Placental epithelial cell (primary cell): ENCODE results near the gene PCDHB8. TPM values are rescaled to one million over a fixed set of nuclear protein-coding genes. Genes with fewer than 3 reads are reported as not detected.

Source experiments
- total RNA-seq: library from RNA; depleted of rRNA; stranded (reverse); fragments of >200 nt; gene quantifications from 2 replicates; pipeline ENCODE4 v1.2.3, GENCODE V29; 2012

The PCDHB8 gene
- under 0.01 TPM in 1 of 2 replicates, not detected in the other for total RNA-seq

DNA sequence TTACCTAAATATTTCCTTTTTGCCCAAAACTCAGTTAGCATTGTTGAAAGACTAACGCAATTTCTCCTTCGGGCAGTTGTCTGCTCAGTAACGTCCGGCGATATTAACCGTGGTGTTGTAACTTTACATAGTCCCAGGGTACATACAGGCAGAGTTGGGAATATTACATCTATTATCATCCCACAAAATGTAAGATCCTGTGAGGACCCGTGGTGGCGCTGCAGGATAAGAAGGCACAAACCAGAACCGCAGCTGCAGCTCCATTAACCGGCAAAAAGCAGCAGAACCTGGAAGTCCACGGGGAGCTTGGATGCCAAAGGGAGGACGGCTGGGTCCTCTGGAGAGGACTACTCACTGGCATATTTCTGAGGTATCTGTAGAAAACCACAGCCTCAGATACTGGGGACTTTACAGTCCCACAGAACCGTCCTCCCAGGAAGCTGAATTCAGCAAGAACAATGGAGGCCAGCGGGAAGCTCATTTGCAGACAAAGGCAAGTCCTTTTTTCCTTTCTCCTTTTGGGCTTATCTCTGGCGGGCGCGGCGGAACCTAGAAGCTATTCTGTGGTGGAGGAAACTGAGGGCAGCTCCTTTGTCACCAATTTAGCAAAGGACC, at the start of gene PCDHB8:
Gene PCDHB8, plus strand, starts transcription at position 214 of the 615 bp plus-strand sequence. Its CDS starts 245 bp downstream, at position 459.

DNA sequence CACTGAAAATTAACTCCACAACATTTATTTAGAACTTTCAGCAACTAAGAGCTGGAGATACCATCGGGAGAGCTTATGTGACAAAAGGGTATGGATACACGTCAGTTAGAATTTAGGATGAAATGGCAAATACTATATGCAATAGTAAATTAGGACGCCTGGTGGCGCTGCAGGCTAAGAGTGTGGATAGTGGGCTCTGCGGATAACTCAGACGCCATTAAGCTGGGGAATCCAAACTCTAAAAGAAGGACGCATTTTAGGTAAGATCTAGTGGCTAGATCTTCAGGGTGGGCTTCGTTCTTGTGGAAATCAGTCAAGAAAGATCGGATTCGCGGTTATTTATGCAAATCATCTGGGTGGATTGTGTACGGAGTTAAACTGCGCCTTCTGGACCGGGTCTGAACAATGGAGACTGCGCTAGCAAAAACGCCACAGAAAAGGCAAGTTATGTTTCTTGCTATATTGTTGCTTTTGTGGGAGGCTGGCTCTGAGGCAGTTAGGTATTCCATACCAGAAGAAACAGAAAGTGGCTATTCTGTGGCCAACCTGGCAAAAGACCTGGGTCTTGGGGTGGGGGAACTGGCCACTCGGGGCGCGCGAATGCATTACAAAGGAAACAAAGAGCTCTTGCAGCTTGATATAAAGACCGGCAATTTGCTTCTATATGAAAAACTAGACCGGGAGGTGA, 42.4 kb upstream of the PCDHB8 start, which contains the start of gene PCDHB5:
Gene PCDHB5, plus strand, starts transcription at position 177 of the 688 bp plus-strand sequence. Its CDS starts 229 bp downstream, at position 406.

DNA sequence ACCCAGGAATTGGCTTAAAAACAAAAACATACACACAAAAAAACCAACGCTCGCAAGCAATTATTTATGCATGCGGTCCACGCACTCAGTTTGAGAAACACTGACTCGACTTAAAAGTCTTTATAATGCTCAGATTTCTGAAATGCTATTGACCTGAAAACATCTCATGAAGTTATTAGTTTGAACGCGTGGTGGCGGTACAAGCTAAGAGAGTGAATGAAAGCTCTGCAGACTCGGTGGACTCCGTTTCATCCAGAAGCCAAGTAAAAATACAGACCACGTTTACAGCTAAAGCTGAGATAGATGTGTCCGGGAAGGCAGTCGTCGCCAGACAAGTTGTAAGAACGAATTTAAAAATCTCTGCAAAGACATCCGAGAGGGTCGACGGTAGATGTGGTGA, 27.8 kb upstream of the PCDHB8 start, which contains the start of gene PCDHB6:
Gene PCDHB6, plus strand, starts transcription at position 246 of the 400 bp plus-strand sequence. CDS start 201 bp downstream, outside the sequence.

DNA sequence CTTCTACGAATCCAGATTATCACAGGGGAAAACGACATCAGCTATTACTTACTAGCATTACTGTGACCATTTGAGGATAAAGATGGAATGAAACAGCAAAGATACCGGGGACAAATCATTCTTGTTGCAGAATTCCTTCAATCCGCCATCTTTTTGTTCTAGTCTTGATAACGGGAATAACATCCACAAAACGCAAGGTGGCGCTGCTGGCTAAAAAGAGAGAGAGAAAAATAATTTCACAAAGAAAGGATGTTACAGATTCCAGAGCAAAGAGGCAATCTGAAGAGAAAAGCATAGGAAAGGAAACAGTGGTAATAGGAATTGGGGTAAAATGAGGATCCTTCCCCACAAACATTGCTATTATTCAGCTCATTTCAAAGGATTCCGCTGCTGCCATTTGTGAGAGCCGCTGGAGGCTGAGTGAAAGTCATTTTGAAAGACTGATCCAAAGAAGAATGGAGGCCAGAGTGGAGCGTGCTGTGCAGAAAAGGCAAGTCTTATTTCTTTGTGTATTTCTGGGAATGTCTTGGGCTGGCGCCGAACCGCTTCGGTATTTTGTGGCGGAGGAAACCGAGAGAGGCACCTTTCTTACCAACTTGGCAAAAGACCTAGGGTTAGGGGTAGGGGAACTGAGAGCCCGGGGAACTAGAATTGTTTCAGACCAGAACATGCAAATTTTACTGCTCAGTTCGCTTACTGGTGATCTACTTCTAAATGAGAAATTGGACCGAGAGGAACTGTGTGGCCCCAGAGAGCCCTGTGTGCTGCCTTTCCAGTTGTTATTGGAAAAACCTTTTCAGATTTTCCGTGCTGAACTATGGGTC, 5.0 kb upstream of the PCDHB8 start, which contains the start of gene PCDHB7:
Gene PCDHB7, plus strand, starts transcription at position 264 of the 824 bp plus-strand sequence. Its CDS starts 192 bp downstream, at position 456.

DNA sequence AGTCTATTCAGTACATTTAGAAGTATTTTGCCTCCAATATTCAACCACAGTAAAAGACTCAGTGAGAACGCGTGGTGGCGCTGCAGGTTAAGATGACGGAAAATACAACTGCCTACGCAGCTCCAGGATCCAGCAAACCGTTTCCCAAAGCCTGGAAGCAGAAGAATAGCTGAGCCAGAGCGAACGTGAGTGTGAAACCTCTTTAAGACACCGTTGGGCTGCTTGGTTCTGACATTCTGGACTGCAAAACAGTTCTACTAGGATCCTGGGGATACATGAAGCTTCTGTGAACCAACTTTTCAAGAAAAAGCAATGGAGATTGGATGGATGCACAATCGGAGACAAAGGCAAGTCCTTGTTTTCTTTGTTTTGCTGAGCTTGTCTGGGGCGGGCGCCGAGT, 4.7 kb downstream of the PCDHB8 start, which contains the start of gene PCDHB16:
Gene PCDHB16, plus strand, starts transcription at position 140 of the 400 bp plus-strand sequence. Its CDS starts 173 bp downstream, at position 313.

DNA sequence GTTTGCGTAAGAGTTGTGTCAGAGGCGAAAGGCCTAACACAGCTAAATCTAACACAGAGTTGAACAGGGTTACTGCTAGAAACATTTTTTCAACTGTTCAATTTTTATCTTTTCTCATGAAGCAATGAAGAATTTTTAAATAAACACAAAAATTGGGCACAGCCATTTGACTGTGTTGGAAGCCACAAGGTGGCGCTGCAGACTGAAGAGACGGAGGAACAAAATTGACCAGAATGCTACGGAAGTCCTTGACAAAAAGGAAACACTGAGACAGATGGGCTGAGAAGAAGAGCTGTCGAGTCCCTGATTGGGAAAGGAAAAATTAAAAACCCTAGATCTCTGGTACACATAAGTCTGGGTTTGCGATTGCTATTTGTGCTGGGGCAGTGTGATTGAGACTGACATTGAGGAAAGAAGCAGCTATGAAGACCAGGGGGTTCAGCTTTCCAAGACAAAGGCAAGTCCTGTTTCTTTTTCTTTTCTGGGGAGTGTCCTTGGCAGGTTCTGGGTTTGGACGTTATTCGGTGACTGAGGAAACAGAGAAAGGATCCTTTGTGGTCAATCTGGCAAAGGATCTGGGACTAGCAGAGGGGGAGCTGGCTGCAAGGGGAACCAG, 9.4 kb downstream of the PCDHB8 start, which contains the start of gene PCDHB9:
Gene PCDHB9, plus strand, starts transcription at position 265 of the 616 bp plus-strand sequence. Its CDS starts 158 bp downstream, at position 423.

DNA sequence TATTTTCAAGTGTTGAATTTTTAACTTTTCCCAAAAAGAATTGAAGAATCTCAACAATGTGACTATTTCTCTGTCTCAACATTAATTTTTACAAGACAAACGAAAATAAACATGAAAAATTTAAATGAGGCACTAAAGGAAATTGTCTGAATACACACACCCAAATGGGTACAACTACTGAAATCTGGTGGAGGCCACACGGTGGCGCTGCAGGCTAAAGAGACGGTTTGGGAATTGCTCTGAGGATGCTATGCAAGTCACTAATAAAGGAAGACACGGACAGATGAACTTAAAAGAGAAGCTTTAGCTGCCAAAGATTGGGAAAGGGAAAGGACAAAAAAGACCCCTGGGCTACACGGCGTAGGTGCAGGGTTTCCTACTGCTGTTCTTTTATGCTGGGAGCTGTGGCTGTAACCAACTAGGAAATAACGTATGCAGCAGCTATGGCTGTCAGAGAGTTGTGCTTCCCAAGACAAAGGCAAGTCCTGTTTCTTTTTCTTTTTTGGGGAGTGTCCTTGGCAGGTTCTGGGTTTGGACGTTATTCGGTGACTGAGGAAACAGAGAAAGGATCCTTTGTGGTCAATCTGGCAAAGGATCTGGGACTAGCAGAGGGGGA, 14.6 kb downstream of the PCDHB8 start, which contains the start of gene PCDHB10:
Gene PCDHB10, plus strand, starts transcription at position 244 of the 616 bp plus-strand sequence. Its CDS starts 200 bp downstream, at position 444.

DNA sequence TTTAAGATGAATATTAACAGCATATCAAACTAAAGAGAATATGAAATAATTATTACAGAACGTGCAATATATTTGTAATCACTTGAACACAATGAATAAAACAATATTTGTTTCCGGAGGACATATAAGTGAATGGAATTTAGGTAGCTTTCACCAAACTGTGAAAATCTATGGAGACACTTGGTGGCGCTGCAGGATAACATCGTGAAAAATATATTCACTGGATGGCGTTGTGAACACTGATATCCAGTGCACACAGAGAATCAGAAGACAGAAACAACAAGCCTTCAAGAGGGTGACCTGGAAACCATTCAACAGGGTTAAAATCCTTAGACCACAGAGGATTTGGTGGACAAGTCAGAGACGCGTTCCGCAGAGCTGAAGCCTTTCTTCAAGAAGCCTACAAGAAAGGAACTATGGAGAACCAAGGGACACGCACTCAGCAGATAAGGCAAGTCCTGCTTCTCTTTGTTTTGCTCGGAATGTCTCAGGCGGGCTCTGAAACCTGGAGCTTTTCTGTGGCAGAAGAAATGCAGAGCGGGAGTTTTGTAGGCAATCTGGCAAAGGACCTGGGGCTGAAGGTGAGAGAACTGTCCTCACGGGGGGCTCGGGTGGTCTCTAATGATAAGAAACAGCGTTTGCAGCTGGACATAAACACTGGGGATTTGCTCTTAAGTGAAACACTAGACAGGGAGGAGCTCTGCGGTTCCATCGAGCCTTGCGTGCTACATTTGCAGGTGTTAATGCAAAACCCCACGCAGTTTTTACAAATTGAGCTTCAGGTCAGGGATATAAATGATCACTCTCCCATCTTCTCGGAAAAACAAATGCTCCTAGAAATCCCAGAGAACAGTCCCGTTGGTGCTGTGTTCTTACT, 22.0 kb downstream of the PCDHB8 start, which contains the start of gene PCDHB11:
Gene PCDHB11, plus strand, starts transcription at position 269 of the 877 bp plus-strand sequence. Its CDS starts 148 bp downstream, at position 417.

DNA sequence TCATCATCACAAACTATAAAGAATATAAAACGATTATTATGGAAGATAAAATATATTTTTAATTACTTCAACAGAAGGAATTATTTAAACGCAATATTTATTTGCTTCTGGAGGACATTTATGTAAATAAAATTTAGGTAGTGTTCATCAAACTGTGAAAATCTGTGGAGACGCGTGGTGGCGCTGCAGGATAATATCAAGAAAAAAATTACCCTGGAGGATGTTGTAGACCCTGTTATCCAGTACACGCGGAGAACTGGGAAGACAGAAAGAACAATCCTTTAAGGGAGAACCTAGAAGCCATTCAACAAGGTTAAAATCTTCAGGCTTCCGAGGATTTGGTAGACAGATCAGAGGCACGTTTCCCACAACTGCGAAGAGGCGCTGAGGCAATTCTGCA, 30.9 kb downstream of the PCDHB8 start, which contains the start of gene PCDHB12:
Gene PCDHB12, plus strand, starts transcription at position 242 of the 400 bp plus-strand sequence. CDS start 189 bp downstream, outside the sequence.

DNA sequence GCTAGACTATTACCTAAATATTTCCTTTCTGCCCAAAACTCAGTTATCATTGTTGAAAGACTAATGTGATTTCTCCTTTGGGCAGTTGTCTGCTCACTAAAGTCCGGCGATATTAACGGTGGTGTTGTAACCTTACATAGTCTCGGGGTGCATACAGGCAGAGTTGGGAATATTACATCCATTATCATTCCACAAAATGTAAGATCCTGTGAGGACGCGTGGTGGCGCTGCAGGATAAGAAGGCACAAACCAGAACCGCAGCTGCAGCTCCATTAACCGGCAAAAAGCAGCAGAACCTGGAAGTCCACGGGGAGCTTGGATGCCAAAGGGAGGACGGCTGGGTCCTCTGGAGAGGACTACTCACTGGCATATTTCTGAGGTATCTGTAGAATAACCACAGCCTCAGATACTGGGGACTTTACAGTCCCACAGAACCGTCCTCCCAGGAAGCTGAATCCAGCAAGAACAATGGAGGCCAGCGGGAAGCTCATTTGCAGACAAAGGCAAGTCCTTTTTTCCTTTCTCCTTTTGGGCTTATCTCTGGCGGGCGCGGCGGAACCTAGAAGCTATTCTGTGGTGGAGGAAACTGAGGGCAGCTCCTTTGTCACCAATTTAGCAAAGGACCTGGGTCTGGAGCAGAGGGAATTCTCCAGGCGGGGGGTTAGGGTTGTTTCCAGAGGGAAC, 36.2 kb downstream of the PCDHB8 start, which contains the start of gene PCDHB13:
Gene PCDHB13, plus strand, starts transcription at position 264 of the 684 bp plus-strand sequence. Its CDS starts 205 bp downstream, at position 469.

DNA sequence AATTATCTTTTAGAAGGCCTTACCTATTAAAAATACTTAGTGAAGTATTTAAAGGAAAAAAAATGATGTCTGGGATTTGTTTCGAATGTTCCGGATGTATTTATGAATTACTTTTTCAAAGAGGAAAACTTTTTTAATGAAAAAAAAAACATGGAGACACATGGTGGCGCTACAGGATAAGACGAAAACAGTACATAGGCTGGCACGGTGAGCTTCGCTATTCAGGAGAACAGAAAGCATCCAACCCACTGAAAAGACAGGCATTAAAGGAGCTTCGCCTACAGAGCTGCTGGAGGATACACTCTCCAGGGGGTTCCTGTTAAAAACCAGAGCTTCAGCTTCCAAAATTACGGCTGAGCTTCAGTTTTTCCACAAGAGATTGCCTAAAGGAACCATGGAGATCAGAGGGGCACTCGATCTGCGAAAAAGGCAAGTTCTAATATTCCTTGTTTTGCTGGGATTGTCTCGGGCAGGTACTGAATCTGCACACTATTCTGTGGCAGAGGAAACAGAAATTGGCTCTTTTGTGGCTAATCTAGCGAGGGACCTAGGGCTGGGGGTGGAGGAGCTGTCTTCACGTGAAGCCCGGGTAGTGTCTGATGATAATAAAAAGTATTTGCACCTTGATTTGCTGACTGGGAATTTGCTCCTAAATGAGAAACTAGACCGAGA, 45.7 kb downstream of the PCDHB8 start, which contains the start of gene PCDHB14:
Gene PCDHB14, plus strand, starts transcription at position 232 of the 672 bp plus-strand sequence. Its CDS starts 163 bp downstream, at position 395.

Other genes starting within 250 kb of the PCDHB8 start
- gene PCDHAC2, start 211.3 kb upstream of the PCDHB8 start, total RNA-seq = 0.39 TPM in 1 of 2 replicates, not detected in the other
- gene PCDHB1, start 126.4 kb upstream of the PCDHB8 start, total RNA-seq = not detected in 2 replicates
- 0.39 and 1.2 TPM in 2 replicates for gene PCDHB2, start 83.2 kb upstream of the PCDHB8 start, total RNA-seq
- 0.11 and 0.39 TPM in 2 replicates for gene PCDHB3, start 77.3 kb upstream of the PCDHB8 start, total RNA-seq
- gene PCDHB4, start 56.0 kb upstream of the PCDHB8 start, total RNA-seq = 0.22 and 0.39 TPM in 2 replicates
- under 0.01 and 0.54 TPM in 2 replicates for gene PCDHB5, start 42.6 kb upstream of the PCDHB8 start, total RNA-seq
- 0.11 and 0.39 TPM in 2 replicates for gene PCDHB6, start 27.7 kb upstream of the PCDHB8 start, total RNA-seq
- gene PCDHB7, start 5.1 kb upstream of the PCDHB8 start, total RNA-seq = 0.22 and 0.79 TPM in 2 replicates
- gene PCDHB16, start 4.6 kb downstream of the PCDHB8 start, total RNA-seq = under 0.01 and 0.11 TPM in 2 replicates
- 0.54 TPM in 1 of 2 replicates, not detected in the other for gene PCDHB9, start 9.4 kb downstream of the PCDHB8 start, total RNA-seq
- gene PCDHB10, start 14.6 kb downstream of the PCDHB8 start, total RNA-seq = 0.39 TPM in 1 of 2 replicates, not detected in the other
- 0.39 TPM in 1 of 2 replicates, not detected in the other for gene PCDHB11, start 21.8 kb downstream of the PCDHB8 start, total RNA-seq
- under 0.01 and 0.11 TPM in 2 replicates for gene PCDHB12, start 30.9 kb downstream of the PCDHB8 start, total RNA-seq
- 0.43 and 0.79 TPM in 2 replicates for gene PCDHB13, start 36.1 kb downstream of the PCDHB8 start, total RNA-seq
- gene PCDHB14, start 45.6 kb downstream of the PCDHB8 start, total RNA-seq = 0.22 and 1.2 TPM in 2 replicates
- gene PCDHB15, start 67.6 kb downstream of the PCDHB8 start, total RNA-seq = 0.11 and 0.39 TPM in 2 replicates
- gene SLC25A2, start 126.3 kb downstream of the PCDHB8 start, total RNA-seq = 0.22 and 0.39 TPM in 2 replicates
- gene TAF7, start 143.0 kb downstream of the PCDHB8 start, total RNA-seq = 49.9 and 60.9 TPM in 2 replicates
- 0.22 and 0.39 TPM in 2 replicates for gene PCDHGA1, start 152.7 kb downstream of the PCDHB8 start, total RNA-seq
- 0.43 and 1.2 TPM in 2 replicates for gene PCDHGA2, start 161.0 kb downstream of the PCDHB8 start, total RNA-seq
- 0.33 and 1.2 TPM in 2 replicates for gene PCDHGA3, start 166.0 kb downstream of the PCDHB8 start, total RNA-seq
- gene PCDHGB1, start 172.3 kb downstream of the PCDHB8 start, total RNA-seq = 0.98 and 2.0 TPM in 2 replicates
- gene PCDHGA4, start 177.2 kb downstream of the PCDHB8 start, total RNA-seq = 1.5 and 2.7 TPM in 2 replicates
- gene PCDHGB2, start 182.2 kb downstream of the PCDHB8 start, total RNA-seq = 0.33 and 2.4 TPM in 2 replicates
- gene PCDHGA5, start 186.4 kb downstream of the PCDHB8 start, total RNA-seq = 0.43 and 1.6 TPM in 2 replicates
- gene PCDHGB3, start 192.5 kb downstream of the PCDHB8 start, total RNA-seq = 3.1 and 5.9 TPM in 2 replicates
- 2.6 and 3.9 TPM in 2 replicates for gene PCDHGA6, start 196.1 kb downstream of the PCDHB8 start, total RNA-seq
- gene PCDHGA7, start 205.0 kb downstream of the PCDHB8 start, total RNA-seq = 2.8 and 5.5 TPM in 2 replicates
- gene PCDHGB4, start 209.9 kb downstream of the PCDHB8 start, total RNA-seq = 12.0 and 13.0 TPM in 2 replicates
- 1.2 and 3.5 TPM in 2 replicates for gene PCDHGA8, start 214.8 kb downstream of the PCDHB8 start, total RNA-seq
- gene PCDHGB5, start 220.2 kb downstream of the PCDHB8 start, total RNA-seq = 13.7 and 15.4 TPM in 2 replicates
- gene PCDHGA9, start 225.0 kb downstream of the PCDHB8 start, total RNA-seq = 4.3 and 5.7 TPM in 2 replicates
- gene PCDHGB6, start 230.2 kb downstream of the PCDHB8 start, total RNA-seq = 2.3 and 3.1 TPM in 2 replicates
- 4.4 and 9.4 TPM in 2 replicates for gene PCDHGA10, start 235.2 kb downstream of the PCDHB8 start, total RNA-seq
- 1.8 and 7.5 TPM in 2 replicates for gene PCDHGB7, start 239.9 kb downstream of the PCDHB8 start, total RNA-seq
- gene PCDHGA11, start 243.3 kb downstream of the PCDHB8 start, total RNA-seq = 6.2 and 9.0 TPM in 2 replicates